Measurements from ENCODE around the gene TTYH3. TPM values are rescaled to one million over a fixed set of nuclear protein-coding genes. Genes with fewer than 3 reads are reported as not detected.
"Not testable (repeated sequence)": the region's sequence is repeated elsewhere in the genome, so short reads cannot be mapped to it uniquely, and the experiment has no call there.

The TTYH3 gene
- total RNA-seq, 2 experiments from 2014 or later = 9.7 to 10.2 TPM

DNA sequence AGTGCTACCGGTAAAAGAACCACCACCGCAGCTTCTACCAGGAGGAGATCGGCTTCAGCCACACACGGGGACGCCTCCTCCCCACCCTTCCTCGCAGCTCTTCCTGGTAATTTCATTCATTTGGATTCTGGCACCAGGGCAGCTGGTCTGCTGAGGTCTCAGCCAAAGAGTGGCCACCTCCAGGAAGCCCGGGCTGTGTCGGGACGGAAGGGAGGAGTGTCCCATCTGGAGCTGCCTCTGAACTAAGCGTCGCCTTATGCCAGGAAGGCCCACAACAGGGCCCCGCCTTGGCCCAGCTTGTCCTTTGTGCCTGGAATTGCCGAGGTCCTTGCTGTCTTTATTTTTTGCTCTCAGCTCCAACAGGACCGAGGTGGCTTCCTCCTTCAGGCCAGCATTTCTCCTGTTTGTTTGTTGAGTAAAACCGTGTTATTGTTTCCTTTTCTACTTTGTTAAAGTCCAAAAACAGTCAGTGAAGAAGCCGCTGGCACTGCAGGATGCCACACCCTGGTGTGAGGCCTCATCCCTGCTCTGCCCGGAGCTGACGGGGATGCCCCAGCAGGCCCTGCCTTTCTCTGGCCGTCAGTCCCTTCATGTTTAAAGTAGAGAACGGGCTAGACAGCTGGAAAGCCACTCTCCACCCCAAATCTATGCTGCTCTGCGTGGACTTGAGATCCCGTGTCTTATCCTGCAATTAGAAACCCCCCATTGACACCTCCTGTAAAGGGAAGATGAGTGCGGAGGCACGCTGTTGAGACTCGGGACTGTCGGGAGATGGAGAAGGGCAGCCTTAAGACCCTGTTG, 24.5 kb upstream of the TTYH3 start:
- no peaks in the 10 kb centered on the region for H3K9me3 Mint-ChIP-seq
- H3K27me3 Mint-ChIP-seq = no peaks in the 10 kb centered on the region
- ChIA-PET POLR2A (interaction anchor here (1.1 kb wide), 1 partner anchor 25 kb away, joined by 3 read pairs; the partner anchor contains the start of gene TTYH3), CTCF (interaction anchor here (1.6 to 1.8 kb wide), 2 partner anchors 75 to 138 kb away, joined by 4 to 8 read pairs; no protein-coding TSS in a partner anchor)
- H3K4me1 Mint-ChIP-seq = peaks cover 9% of the 10 kb centered on the region
- no peak overlapping the region for H3K27ac Mint-ChIP-seq
- DNase-seq = no peak
- H3K36me3 Mint-ChIP-seq (ENCODE audit: low read depth) = no peaks in the 10 kb centered on the region
- H3K4me3 Mint-ChIP-seq = no peak overlapping the region

- Mint-ChIP-seq H3K27me3 (no peaks in the 10 kb centered on the region), H3K27ac (no peak overlapping the region), H3K9me3 (no peaks in the 10 kb centered on the region), H3K4me1 (peaks cover 7% of the 10 kb centered on the region), H3K4me3 (no peak overlapping the region), H3K36me3 (ENCODE audit: low read depth) (no peaks in the 10 kb centered on the region)
- DNase-seq = no peak
- ChIA-PET POLR2A (no interaction called here), CTCF (interaction anchor here (0.7 to 1.8 kb wide), 6 partner anchors 28 to 168 kb away, joined by 3 to 8 read pairs (median 4); no protein-coding TSS in a partner anchor)
Observed at GRCh38 chr7:2607923-2608904, 23.6 kb upstream of the TTYH3 start.

GRCh38 chr7:2608921-2609411, 22.8 kb upstream of the TTYH3 start:
- Mint-ChIP-seq H3K36me3 (ENCODE audit: low read depth) (no peaks in the 10 kb centered on the region), H3K9me3 (no peaks in the 10 kb centered on the region), H3K27ac (no peak overlapping the region), H3K4me1 (peaks cover 7% of the 10 kb centered on the region), H3K27me3 (no peaks in the 10 kb centered on the region), H3K4me3 (no peak overlapping the region)
- ChIA-PET CTCF (interaction anchor here (0.7 to 1.8 kb wide), 7 partner anchors 27 to 248 kb away, joined by 3 to 8 read pairs (median 4); no protein-coding TSS in a partner anchor), POLR2A (no interaction called here)
- no peak for DNase-seq

DNA sequence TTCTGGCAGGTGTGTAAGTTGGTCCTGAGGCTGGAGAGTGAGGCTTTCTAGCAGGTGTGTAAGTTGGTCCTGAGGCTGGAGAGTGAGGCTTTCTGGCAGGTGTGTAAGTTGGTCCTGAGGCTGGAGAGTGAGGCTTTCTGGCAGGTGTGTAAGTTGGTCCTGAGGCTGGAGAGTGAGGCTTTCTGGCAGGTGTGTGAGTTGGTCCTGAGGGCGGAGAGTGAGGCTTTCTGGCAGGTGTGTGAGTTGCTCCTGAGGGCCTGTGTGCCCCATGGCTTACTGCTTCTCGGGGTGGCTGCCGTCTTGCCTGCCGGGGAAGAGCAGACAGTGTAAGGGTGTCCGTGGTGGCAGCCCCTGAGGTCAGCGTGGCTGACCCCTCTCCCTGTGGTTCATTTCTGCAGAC, 22.1 kb upstream of the TTYH3 start:
- DNase-seq; H3K27ac Mint-ChIP-seq; POLR2A ChIA-PET; H3K36me3 Mint-ChIP-seq (ENCODE audit: low read depth); H3K4me1 Mint-ChIP-seq; H3K9me3 Mint-ChIP-seq; H3K27me3 Mint-ChIP-seq; H3K4me3 Mint-ChIP-seq: not testable (repeated sequence)
- CTCF ChIA-PET = interaction anchor here (0.7 to 1.0 kb wide), 2 partner anchors 169 to 248 kb away, joined by 3 to 4 read pairs; no protein-coding TSS in a partner anchor

DNA sequence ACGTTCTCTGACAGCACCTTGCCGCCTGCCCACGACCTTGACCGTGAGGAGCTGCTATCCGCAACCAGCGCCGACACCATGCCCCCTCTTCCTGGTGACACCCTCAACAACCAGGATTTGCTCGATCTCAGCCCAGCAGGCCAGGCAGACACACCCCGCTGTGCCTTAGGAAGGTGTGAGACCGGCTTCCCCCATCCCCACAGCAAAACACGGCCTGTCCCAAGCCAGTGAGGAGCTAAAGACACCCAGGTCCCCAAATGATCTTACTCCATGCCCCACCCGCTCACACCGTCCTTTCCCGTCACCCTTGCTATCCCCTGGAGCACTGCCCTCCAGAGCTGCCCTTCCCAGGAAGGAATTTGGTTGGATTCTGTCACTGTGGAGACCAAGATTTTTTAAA, 21.3 kb upstream of the TTYH3 start:
- CTCF ChIA-PET = no interaction called here
- DNase-seq = no peak
- POLR2A ChIA-PET = no interaction called here

DNA sequence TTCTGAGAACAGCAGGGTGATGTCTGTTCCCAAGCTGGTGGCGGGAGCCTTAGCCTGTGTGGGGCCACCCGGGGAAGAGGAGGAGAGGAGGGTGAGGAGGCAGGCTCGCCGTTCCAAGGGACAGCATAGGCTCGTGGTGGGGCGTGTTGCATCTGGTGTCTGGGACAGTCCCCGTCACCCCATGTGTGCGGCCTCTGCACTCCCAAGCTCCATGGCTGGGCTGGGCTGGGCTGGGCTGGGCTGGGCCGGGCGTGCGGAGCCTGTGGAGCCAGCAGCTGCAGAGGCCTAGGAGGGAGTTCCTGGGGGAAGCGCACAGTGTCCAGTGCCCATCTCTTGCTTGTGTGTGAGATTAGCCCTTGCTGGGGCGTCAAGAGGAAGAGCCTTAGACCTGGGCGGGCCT, 20.9 kb upstream of the TTYH3 start:
- H3K9me3 Mint-ChIP-seq = no peaks in the 10 kb centered on the region
- no peak for DNase-seq
- POLR2A ChIA-PET = no interaction called here
- H3K4me1 Mint-ChIP-seq = peaks cover 7% of the 10 kb centered on the region
- H3K36me3 Mint-ChIP-seq (ENCODE audit: low read depth) = no peaks in the 10 kb centered on the region
- H3K27ac Mint-ChIP-seq = no peak overlapping the region
- H3K4me3 Mint-ChIP-seq = no peak overlapping the region
- H3K27me3 Mint-ChIP-seq = no peaks in the 10 kb centered on the region
- CTCF ChIA-PET = interaction anchor here (1.9 kb wide), 1 partner anchor 32 kb away, joined by 4 read pairs; no protein-coding TSS in a partner anchor

More for the DNA sequence above, 21.3 kb upstream of the TTYH3 start:
- no peaks in the 10 kb centered on the region for H3K27me3 Mint-ChIP-seq
- peaks cover 7% of the 10 kb centered on the region for H3K4me1 Mint-ChIP-seq
- no peaks in the 10 kb centered on the region for H3K36me3 Mint-ChIP-seq (ENCODE audit: low read depth)
- H3K27ac Mint-ChIP-seq = no peak overlapping the region
- no peak overlapping the region for H3K4me3 Mint-ChIP-seq
- no peaks in the 10 kb centered on the region for H3K9me3 Mint-ChIP-seq

DNA sequence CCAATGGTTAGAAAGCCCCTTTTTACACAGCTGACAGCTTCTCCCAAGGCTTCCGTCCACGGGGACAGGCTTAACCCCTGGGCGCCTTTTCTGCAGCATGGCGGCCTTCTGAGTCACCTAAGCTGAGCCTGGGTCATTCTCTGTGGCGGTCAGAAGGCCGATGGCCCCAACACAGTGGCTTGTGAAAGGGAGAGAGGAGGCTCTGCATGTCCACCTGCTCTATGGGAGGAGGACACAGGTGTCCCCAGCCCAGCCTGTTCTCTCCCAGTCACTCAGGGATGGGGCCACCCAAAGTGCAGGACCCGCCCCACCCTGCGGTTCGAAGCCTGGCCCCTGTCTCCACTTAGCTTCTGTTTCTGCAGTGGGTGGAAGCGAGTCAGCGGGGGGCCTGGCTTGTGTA, 20.4 kb upstream of the TTYH3 start:
- Mint-ChIP-seq H3K27me3 (no peaks in the 10 kb centered on the region), H3K9me3 (no peaks in the 10 kb centered on the region), H3K4me1 (peaks cover 7% of the 10 kb centered on the region), H3K4me3 (no peak overlapping the region), H3K36me3 (ENCODE audit: low read depth) (no peaks in the 10 kb centered on the region), H3K27ac (no peak overlapping the region)
- DNase-seq = no peak
- ChIA-PET CTCF (interaction anchor here (1.9 kb wide), 1 partner anchor 31 kb away, joined by 4 read pairs; no protein-coding TSS in a partner anchor), POLR2A (no interaction called here)

DNA sequence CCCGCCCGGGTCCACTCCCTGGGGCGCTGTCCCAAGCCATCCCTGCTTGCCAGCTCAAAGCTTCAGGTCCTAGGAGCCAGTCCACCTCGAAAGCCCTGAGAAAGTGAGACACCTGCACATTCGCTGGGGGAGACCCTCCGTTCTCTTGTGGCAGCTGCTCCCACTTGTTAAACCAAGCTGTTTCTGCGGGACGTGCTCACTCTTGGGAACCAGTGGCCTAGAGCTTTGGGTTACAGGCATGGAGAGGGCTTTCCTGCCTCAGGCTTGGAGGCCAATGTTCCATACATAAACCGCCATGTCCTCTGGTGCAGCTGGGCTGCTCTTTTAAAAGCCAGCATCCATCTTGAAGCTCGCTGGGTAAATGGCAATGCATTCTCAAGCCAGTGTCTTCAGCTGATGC, 19.9 kb upstream of the TTYH3 start:
- CTCF ChIA-PET = interaction anchor here (0.7 to 1.9 kb wide), 2 partner anchors 12 to 31 kb away, joined by 4 read pairs; no protein-coding TSS in a partner anchor

GRCh38 chr7:2612445-2613097, 19.2 kb upstream of the TTYH3 start:
- H3K27me3 Mint-ChIP-seq = peaks cover 1% of the 10 kb centered on the region
- POLR2A ChIA-PET = interaction anchor here (1.4 kb wide), 1 partner anchor 10 kb away, joined by 3 read pairs; no protein-coding TSS in a partner anchor
- DNase-seq = no peak
- no peaks in the 10 kb centered on the region for H3K9me3 Mint-ChIP-seq
- H3K4me1 Mint-ChIP-seq = peaks cover 7% of the 10 kb centered on the region
- H3K4me3 Mint-ChIP-seq = no peak overlapping the region
- no peak overlapping the region for H3K27ac Mint-ChIP-seq
- CTCF ChIA-PET = interaction anchor here (0.7 to 1.9 kb wide), 2 partner anchors 13 to 30 kb away, joined by 4 read pairs; no protein-coding TSS in a partner anchor
- no peaks in the 10 kb centered on the region for H3K36me3 Mint-ChIP-seq (ENCODE audit: low read depth)

More for the DNA sequence above, 19.9 kb upstream of the TTYH3 start:
- H3K4me3 Mint-ChIP-seq = no peak overlapping the region
- no peaks in the 10 kb centered on the region for H3K27me3 Mint-ChIP-seq
- no peaks in the 10 kb centered on the region for H3K36me3 Mint-ChIP-seq (ENCODE audit: low read depth)
- no peaks in the 10 kb centered on the region for H3K9me3 Mint-ChIP-seq
- H3K27ac Mint-ChIP-seq = no peak overlapping the region
- POLR2A ChIA-PET = interaction anchor here (1.4 kb wide), 1 partner anchor 9 kb away, joined by 3 read pairs; no protein-coding TSS in a partner anchor
- H3K4me1 Mint-ChIP-seq = peaks cover 7% of the 10 kb centered on the region
- DNase-seq = no peak

GRCh38 chr7:2613098-2613930, 18.5 kb upstream of the TTYH3 start:
- no peak overlapping the region for H3K4me3 Mint-ChIP-seq
- ChIA-PET CTCF (interaction anchor here (1.9 kb wide), 1 partner anchor 29 kb away, joined by 4 read pairs; no protein-coding TSS in a partner anchor), POLR2A (interaction anchor here (0.8 to 1.4 kb wide), 2 partner anchors 9 to 11 kb away, joined by 3 read pairs; no protein-coding TSS in a partner anchor)
- no peaks in the 10 kb centered on the region for H3K9me3 Mint-ChIP-seq
- peaks cover 8% of the 10 kb centered on the region for H3K27me3 Mint-ChIP-seq
- no peak for DNase-seq
- H3K27ac Mint-ChIP-seq = no peak overlapping the region
- no peaks in the 10 kb centered on the region for H3K36me3 Mint-ChIP-seq (ENCODE audit: low read depth)
- peaks cover 3% of the 10 kb centered on the region for H3K4me1 Mint-ChIP-seq

- ChIA-PET POLR2A (interaction anchor here (0.8 kb wide), 1 partner anchor 10 kb away, joined by 3 read pairs; no protein-coding TSS in a partner anchor), CTCF (no interaction called here)
- no peak for DNase-seq
- H3K27ac Mint-ChIP-seq = no peak overlapping the region
- H3K36me3 Mint-ChIP-seq (ENCODE audit: low read depth) = no peaks in the 10 kb centered on the region
- peaks cover 8% of the 10 kb centered on the region for H3K27me3 Mint-ChIP-seq
- H3K9me3 Mint-ChIP-seq = no peaks in the 10 kb centered on the region
- no peak overlapping the region for H3K4me3 Mint-ChIP-seq
- peaks cover under 1% of the 10 kb centered on the region for H3K4me1 Mint-ChIP-seq
Observed at GRCh38 chr7:2613931-2614600, 17.7 kb upstream of the TTYH3 start.

Measured in activated CD4-positive, alpha-beta memory T cell treated with anti-CD3 and anti-CD28 coated beads, Interleukin-2, amount 10 ng/mL, durations not matched to agents 7 days and 5 days (primary cell).